HG02943 (cell line): ENCODE results near the gene TMBIM1.

ENCODE experiments used
- ATAC-seq: cut with Tn5 transposase; IDR thresholded peaks from one replicate; pipeline ENCODE4 v1.9.1; 2021; ENCODE audit warnings: mild to moderate bottlenecking, low read depth, moderate library complexity; ENCODE audit not compliant: unreplicated experiment

The TMBIM1 gene

DNA sequence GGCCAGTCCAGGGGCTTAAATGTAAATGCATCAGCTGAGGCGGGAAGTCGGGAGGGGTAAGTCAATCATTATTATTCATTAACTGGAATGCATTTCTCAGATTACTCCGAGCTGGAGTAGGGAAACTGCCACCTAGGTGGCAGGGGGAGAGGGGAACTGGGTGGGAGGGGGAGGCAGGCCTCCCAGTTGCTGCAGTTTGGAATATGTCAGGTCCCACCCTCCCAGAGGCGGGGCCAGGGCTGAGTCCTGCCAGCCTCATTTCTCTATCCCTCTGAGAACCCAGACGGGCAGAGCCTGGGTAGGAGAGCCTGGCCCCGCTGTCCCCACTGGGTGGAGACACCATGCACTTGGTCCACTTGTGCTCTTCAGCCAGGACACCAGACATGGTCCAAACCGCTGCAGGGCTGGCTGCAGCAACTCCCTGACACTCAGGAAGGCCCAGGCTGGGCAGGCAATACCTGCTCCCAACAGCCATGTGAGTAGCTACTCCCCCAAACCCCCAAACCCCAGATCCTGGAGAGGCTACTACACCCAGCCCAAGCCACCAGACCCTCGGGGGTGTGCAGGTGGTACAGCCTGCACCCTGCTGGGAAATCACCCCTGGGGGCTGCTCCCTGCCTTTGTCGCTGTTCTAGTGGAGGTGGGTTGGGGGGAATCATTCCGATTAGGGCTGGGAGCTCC, 31.4 kb downstream of the TMBIM1 start, which contains the start of gene GPBAR1:
GPBAR1 (plus strand) TSS at position 274 of the 681 bp plus-strand sequence. CDS start 1,710 bp downstream, outside the sequence.
- no peak for ATAC-seq

- no peak for ATAC-seq
Observed at GRCh38 chr2:218260166-218260565, 32.1 kb downstream of the TMBIM1 start.

- ATAC-seq: no peak
Observed at GRCh38 chr2:218259099-218259961, 33.0 kb downstream of the TMBIM1 start.

DNA sequence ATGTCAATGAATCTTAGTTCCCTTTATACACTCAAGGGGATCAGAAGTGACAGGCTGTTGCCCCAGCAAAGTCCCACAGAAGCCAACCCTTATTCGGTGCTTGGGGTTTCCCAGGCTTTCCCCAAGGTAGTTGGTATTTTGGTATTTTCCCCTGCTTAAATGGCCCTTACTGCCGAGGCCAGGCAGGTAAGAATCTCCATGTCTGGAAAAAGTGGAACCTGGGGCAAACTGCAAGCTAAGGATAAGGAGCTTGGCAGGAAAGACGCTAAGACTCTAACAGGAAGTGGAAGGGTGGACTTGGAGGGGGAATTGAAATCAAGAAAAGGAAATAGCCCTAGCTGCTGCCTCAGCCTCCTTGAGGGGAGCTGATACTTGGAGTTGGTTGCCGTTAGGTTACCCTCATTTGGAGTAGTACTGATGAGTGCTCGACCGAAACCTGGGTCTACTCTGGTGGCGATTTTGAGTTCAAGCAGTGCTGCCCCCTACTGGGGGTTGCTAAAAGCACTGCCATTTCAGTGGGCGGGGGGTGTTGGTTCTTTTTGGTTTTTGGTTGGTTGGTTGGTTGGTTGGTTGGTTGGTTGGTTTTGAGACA, 34.8 kb downstream of the TMBIM1 start:
- ATAC-seq: peak; percentile 62

- no peak for ATAC-seq
Observed at GRCh38 chr2:218256612-218257350, 35.5 kb downstream of the TMBIM1 start.

GRCh38 chr2:218255446-218255845, 36.9 kb downstream of the TMBIM1 start:
- ATAC-seq: no peak

- no peak for ATAC-seq
Observed at GRCh38 chr2:218253232-218253625, 39.1 kb downstream of the TMBIM1 start.

- no peak for ATAC-seq
Observed at GRCh38 chr2:218252509-218253231, 39.6 kb downstream of the TMBIM1 start.

DNA sequence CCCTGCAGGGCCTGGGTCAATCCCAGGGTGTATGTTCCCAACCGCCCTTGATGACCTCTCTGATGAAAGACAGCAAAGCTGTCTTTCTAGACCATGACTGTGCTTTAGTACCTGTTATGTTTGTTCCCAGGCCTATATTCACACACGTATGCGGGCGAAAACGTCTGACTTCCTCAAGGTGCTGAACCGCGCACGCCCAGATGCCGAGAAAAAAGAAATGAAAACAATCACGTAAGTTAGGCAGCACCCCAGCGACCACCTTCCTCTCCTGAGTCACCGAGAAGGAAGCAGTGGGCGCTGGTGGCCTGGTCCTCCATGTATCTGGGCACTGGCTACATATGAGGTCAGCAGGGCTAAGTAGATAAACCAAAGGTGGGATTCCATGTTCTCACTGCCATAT, 42.6 kb downstream of the TMBIM1 start:
- no peak for ATAC-seq

- ATAC-seq: no peak
Observed at GRCh38 chr2:218245214-218245613, 47.1 kb downstream of the TMBIM1 start.

DNA sequence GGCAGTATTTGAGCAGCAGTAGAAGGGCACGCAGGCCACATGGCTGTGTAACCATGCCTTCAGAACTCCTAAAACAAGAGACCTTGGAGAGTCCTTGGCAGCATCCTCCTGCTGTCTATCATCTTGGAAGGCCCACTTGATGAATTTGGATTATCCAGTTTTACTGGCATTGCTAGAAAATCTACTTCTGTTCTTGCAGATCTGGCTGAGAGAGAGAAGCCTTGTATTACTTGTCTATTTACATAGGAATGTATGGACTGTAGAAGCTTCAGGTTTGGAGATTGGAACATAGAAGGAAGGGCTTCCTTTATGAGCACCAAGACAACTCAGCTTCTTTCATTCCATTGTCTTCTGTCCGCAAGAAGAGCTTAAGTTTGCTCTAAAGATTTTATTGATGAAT, 47.6 kb downstream of the TMBIM1 start:
- ATAC-seq: no peak

DNA sequence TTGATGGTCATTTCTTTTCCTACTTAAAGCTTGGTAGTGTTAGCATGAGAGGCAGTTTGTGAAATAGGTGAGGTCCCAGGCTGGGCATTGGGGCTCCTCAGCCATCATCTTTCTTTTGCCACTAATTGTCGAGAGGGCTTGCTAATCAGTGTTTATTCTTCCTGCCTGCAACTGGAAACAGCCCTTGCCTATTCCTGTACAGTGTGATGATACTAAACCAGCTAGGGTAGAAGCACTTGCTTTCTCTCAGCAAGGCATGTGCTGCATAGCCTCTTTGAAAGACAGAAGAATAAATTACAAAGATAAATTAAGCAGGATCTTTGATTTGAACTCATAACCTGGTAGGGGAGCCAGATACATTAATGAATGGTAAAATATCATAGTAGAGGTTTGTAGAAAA, 48.1 kb downstream of the TMBIM1 start:
- ATAC-seq: no peak

DNA sequence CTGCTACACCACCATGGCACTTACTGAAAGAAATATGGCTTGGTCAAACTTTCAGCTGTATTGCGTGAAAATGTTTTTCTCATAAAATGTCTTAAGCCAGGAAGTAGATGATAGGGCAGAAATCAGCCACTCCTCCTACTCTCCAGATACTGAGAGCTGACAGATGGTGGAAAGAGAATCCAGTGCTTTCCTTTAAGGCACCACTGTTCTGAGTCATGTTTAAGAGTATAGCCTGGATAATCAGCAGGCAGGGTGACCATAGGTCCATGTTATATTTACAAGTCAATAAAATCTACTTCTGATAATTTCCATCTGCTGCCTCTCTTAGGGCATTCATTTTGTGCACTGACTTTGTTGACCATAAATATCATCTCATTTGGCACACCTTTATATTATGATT, 53.4 kb downstream of the TMBIM1 start:
- ATAC-seq: no peak

GRCh38 chr2:218236829-218237228, 55.5 kb downstream of the TMBIM1 start:
- ATAC-seq: no peak

- ATAC-seq: no peak
Observed at GRCh38 chr2:218235017-218235416, 57.3 kb downstream of the TMBIM1 start.

DNA sequence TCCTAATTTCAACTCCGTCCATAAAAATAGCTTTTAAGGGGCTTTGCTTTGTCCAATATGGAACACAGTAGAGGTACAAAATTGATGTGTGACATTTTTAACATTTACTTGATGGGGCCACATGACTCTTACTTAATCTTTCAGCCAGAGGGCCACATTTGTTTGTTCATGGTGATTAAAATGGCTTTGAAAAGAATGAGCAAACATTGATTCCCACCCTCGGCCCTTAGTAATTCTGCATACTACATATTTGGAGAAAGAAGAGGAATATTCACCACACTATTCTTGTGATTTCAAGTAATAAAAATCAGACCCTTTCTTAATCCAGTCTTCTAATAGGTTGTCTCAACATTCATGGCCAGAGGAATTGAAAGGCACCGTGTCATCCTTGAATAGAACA, 57.8 kb downstream of the TMBIM1 start:
- no peak for ATAC-seq

GRCh38 chr2:218233543-218233942, 58.8 kb downstream of the TMBIM1 start:
- ATAC-seq: no peak

DNA sequence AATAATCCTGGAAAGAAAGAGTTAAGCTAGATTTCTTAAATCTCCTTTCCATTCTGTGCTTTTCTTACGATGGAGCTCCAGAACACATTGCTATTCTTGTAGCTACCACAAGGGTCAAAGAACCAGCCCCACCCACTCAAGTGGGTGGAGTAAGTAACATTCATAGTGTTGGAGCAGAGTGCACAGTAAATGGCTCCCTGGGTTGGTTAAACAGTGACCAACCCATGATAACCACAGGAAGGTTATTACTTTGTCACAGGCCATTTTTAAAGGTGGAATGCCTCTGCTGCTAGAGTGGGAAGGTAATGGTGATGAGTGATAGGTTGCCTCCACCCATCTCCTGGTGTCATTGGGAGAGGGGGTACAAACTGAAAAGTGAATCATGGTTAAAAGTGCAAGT, 61.4 kb downstream of the TMBIM1 start:
- ATAC-seq: no peak

- no peak for ATAC-seq
Observed at GRCh38 chr2:218229851-218230250, 62.5 kb downstream of the TMBIM1 start.

GRCh38 chr2:218229239-218229638, 63.1 kb downstream of the TMBIM1 start:
- peak; percentile 82 for ATAC-seq
